Effector memory CD8-positive, alpha-beta T cell (primary cell): ENCODE data around the gene EIF4G2.

Experiments used
- ATAC-seq: fragments of 150-1000 bp; cut with Tn5 transposase; replicated peaks from 2 replicates; pipeline ENCODE4 v1.10.0; 2021; ENCODE audit warnings: mild to moderate bottlenecking, moderate library complexity
- DNase-seq, 3 experiments: peaks; one replicate each; pipeline ENCODE4 v3.0.0; 2021
- H3K27ac Mint-ChIP-seq, 2 donors: one replicate each; pipeline ENCODE4 v1.8.0; 2022; ENCODE audit warnings: mild to moderate bottlenecking in 2 of 2, mixed read lengths in 2 of 2, moderate library complexity in 2 of 2
- H3K27me3 Mint-ChIP-seq, 2 donors: one replicate each; pipeline ENCODE4 v1.8.0; 2022; ENCODE audit warnings: mixed read lengths in 2 of 2
- H3K36me3 Mint-ChIP-seq: one replicate; pipeline ENCODE4 v1.8.0; 2022; ENCODE audit warnings: mild to moderate bottlenecking, moderate library complexity, mixed read lengths; ENCODE audit not compliant: insufficient read depth
- H3K4me1 Mint-ChIP-seq, 2 donors: one replicate each; pipeline ENCODE4 v1.8.0; 2022; ENCODE audit warnings: low read depth in 2 of 2, mixed read lengths in 2 of 2
- H3K4me3 Mint-ChIP-seq, 2 donors: one replicate each; pipeline ENCODE4 v1.8.0; 2022; ENCODE audit warnings: mild to moderate bottlenecking in 2 of 2, mixed read lengths in 2 of 2, moderate library complexity in 2 of 2
- H3K9me3 Mint-ChIP-seq, 2 donors: one replicate each; pipeline ENCODE4 v1.8.0; 2022; ENCODE audit warnings: mixed read lengths in 2 of 2

Gene EIF4G2

GRCh38 chr11:10800292-10800691 is 8.4 kb downstream of the EIF4G2 start:
- peak overlapping the region; percentile 80 to 90 for H3K27ac Mint-ChIP-seq

GRCh38 chr11:10798330-10798928 is 10.3 kb downstream of the EIF4G2 start:
- H3K27me3 Mint-ChIP-seq: no peaks in the 10 kb centered on the region
- H3K27ac Mint-ChIP-seq: peak overlapping the region; percentile 80 to 90
- peak overlapping the region in 1 of 2 donors; percentile 58 for H3K4me3 Mint-ChIP-seq
- ATAC-seq (peak; percentile 12), DNase-seq (no peak)
- H3K9me3 Mint-ChIP-seq: no peaks in the 10 kb centered on the region
- peaks cover 97% of the 10 kb centered on the region for H3K36me3 Mint-ChIP-seq
- peaks cover 37 to 60% of the 10 kb centered on the region in 2 donors for H3K4me1 Mint-ChIP-seq

More at GRCh38 chr11:10800292-10800691, 8.4 kb downstream of the EIF4G2 start:
- DNase-seq: no peak
- peak; percentile 19 for ATAC-seq
- Mint-ChIP-seq H3K36me3 (peaks cover 99% of the 10 kb centered on the region), H3K4me3 (peak overlapping the region; percentile 8 to 58), H3K27me3 (no peaks in the 10 kb centered on the region), H3K9me3 (no peaks in the 10 kb centered on the region), H3K4me1 (peaks cover 47 to 62% of the 10 kb centered on the region in 2 donors)

- H3K27ac Mint-ChIP-seq: peak overlapping the region in 1 of 2 donors; percentile 36
Measured at GRCh38 chr11:10797531-10797930, 11.2 kb downstream of the EIF4G2 start.

GRCh38 chr11:10797001-10797400 is 11.7 kb downstream of the EIF4G2 start:
- Mint-ChIP-seq H3K9me3 (no peaks in the 10 kb centered on the region), H3K27me3 (peaks cover 7 to 8% of the 10 kb centered on the region in 2 donors), H3K36me3 (peaks cover 85% of the 10 kb centered on the region), H3K4me3 (peak overlapping the region; percentile 13 to 45), H3K27ac (peak overlapping the region in 1 of 2 donors; percentile 36), H3K4me1 (peaks cover 43 to 65% of the 10 kb centered on the region in 2 donors)
- DNase-seq (peak in 2 of 3 experiments; percentile 20 to 31), ATAC-seq (peak; percentile 35)

More at GRCh38 chr11:10797531-10797930, 11.2 kb downstream of the EIF4G2 start:
- peak overlapping the region in 1 of 2 donors; percentile 45 for H3K4me3 Mint-ChIP-seq
- DNase-seq (no peak), ATAC-seq (no peak)
- H3K36me3 Mint-ChIP-seq: peaks cover 90% of the 10 kb centered on the region
- H3K9me3 Mint-ChIP-seq: no peaks in the 10 kb centered on the region
- peaks cover 41 to 65% of the 10 kb centered on the region in 2 donors for H3K4me1 Mint-ChIP-seq
- peaks cover 3 to 5% of the 10 kb centered on the region in 2 donors for H3K27me3 Mint-ChIP-seq

- Mint-ChIP-seq H3K9me3 (no peaks in the 10 kb centered on the region), H3K4me1 (peaks cover 39 to 58% of the 10 kb centered on the region in 2 donors), H3K36me3 (peaks cover 77% of the 10 kb centered on the region), H3K27me3 (peaks cover 7 to 15% of the 10 kb centered on the region in 2 donors), H3K27ac (peak overlapping the region in 1 of 2 donors; percentile 76), H3K4me3 (no peak overlapping the region)
- ATAC-seq: no peak
- no peak for DNase-seq
Measured at GRCh38 chr11:10796191-10796590, 12.5 kb downstream of the EIF4G2 start.

GRCh38 chr11:10793470-10794255 is 15.1 kb downstream of the EIF4G2 start:
- Mint-ChIP-seq H3K27me3 (peaks cover 7 to 15% of the 10 kb centered on the region in 2 donors), H3K4me3 (no peak overlapping the region), H3K27ac (no peak overlapping the region), H3K4me1 (peaks cover 17 to 33% of the 10 kb centered on the region in 2 donors), H3K36me3 (peaks cover 52% of the 10 kb centered on the region), H3K9me3 (no peaks in the 10 kb centered on the region)
- DNase-seq (no peak), ATAC-seq (no peak)

GRCh38 chr11:10792385-10793068 is 16.2 kb downstream of the EIF4G2 start:
- H3K27me3 Mint-ChIP-seq: peaks cover 7 to 15% of the 10 kb centered on the region in 2 donors
- peak overlapping the region; percentile 4 to 24 for H3K4me3 Mint-ChIP-seq
- DNase-seq: peak; percentile 81 to 84 (median 82)
- no peak overlapping the region for H3K27ac Mint-ChIP-seq
- peak; percentile 88 for ATAC-seq
- H3K4me1 Mint-ChIP-seq: peaks cover 13 to 29% of the 10 kb centered on the region in 2 donors
- peaks cover 41% of the 10 kb centered on the region for H3K36me3 Mint-ChIP-seq
- no peaks in the 10 kb centered on the region for H3K9me3 Mint-ChIP-seq

- DNase-seq (no peak), ATAC-seq (no peak)
- H3K4me1 Mint-ChIP-seq: no peaks in the 10 kb centered on the region
- H3K27me3 Mint-ChIP-seq: peaks cover 0 to 1% of the 10 kb centered on the region in 2 donors
- no peak overlapping the region for H3K4me3 Mint-ChIP-seq
- H3K27ac Mint-ChIP-seq: no peak overlapping the region
- H3K36me3 Mint-ChIP-seq: no peaks in the 10 kb centered on the region
- no peaks in the 10 kb centered on the region for H3K9me3 Mint-ChIP-seq
Measured at GRCh38 chr11:10786451-10786850, 22.3 kb downstream of the EIF4G2 start.

- no peaks in the 10 kb centered on the region for H3K36me3 Mint-ChIP-seq
- DNase-seq: no peak
- H3K9me3 Mint-ChIP-seq: no peaks in the 10 kb centered on the region
- H3K27ac Mint-ChIP-seq: no peak overlapping the region
- H3K4me1 Mint-ChIP-seq: no peaks in the 10 kb centered on the region
- no peak for ATAC-seq
- H3K4me3 Mint-ChIP-seq: no peak overlapping the region
- H3K27me3 Mint-ChIP-seq: no peaks in the 10 kb centered on the region
Measured at GRCh38 chr11:10785146-10785474, 23.6 kb downstream of the EIF4G2 start.

- H3K36me3 Mint-ChIP-seq: peaks cover 3% of the 10 kb centered on the region
- H3K27ac Mint-ChIP-seq: no peak overlapping the region
- no peaks in the 10 kb centered on the region for H3K9me3 Mint-ChIP-seq
- no peaks in the 10 kb centered on the region for H3K27me3 Mint-ChIP-seq
- H3K4me1 Mint-ChIP-seq: no peaks in the 10 kb centered on the region
- ATAC-seq (no peak), DNase-seq (no peak)
- no peak overlapping the region for H3K4me3 Mint-ChIP-seq
Measured at GRCh38 chr11:10784232-10785145, 24.2 kb downstream of the EIF4G2 start.

- Mint-ChIP-seq H3K4me3 (no peak overlapping the region), H3K9me3 (no peaks in the 10 kb centered on the region), H3K4me1 (peaks cover 0 to 5% of the 10 kb centered on the region in 2 donors), H3K36me3 (peaks cover 30% of the 10 kb centered on the region), H3K27ac (peak overlapping the region in 1 of 2 donors; percentile 15), H3K27me3 (no peaks in the 10 kb centered on the region)
- DNase-seq (no peak), ATAC-seq (no peak)
Measured at GRCh38 chr11:10780040-10780439, 28.7 kb downstream of the EIF4G2 start.

GRCh38 chr11:10779086-10779485 is 29.6 kb downstream of the EIF4G2 start:
- Mint-ChIP-seq H3K36me3 (peaks cover 30% of the 10 kb centered on the region), H3K27ac (peak overlapping the region; percentile 62 to 84), H3K27me3 (no peaks in the 10 kb centered on the region), H3K4me3 (no peak overlapping the region), H3K9me3 (no peaks in the 10 kb centered on the region), H3K4me1 (peaks cover 0 to 5% of the 10 kb centered on the region in 2 donors)
- DNase-seq: no peak
- no peak for ATAC-seq
